IMR-90 (cell line): ENCODE measurements around the gene REPS1. TPM values are rescaled to one million over a fixed set of nuclear protein-coding genes. Genes with fewer than 3 reads are reported as not detected.

Experiments
- ATAC-seq: fragments of 200-7000 bp; cut with Tn5 transposase; 2 replicates; pipeline ENCODE4 v1.9.1; 2020; ENCODE audit warnings: low read depth, mild to moderate bottlenecking, moderate library complexity
- BruUV-seq: library from RNA; stranded (reverse); fragments of 400-500 nt; replicated peaks from 2 replicates; lab custom pipeline; 2021; lab: Mats Ljungman, UMichigan
- CTCF ChIA-PET: fragments of 300-600 bp; formaldehyde crosslinking; extraction: SDS; loops from one replicate; lab custom pipeline; 2021; ENCODE audit warnings: antibody characterized with exemption; lab: Yijun Ruan, JAX
- POLR2A ChIA-PET: fragments of 300-600 bp; sonication (Branson Sonifier 250); formaldehyde crosslinking; loops from one replicate; lab custom pipeline; 2022; ENCODE audit warnings: antibody characterized with exemption; ENCODE audit not compliant: unreplicated experiment; lab: Charles Lee
- DNase-seq: peaks from one replicate; pipeline ENCODE4 v3.0.0; 2013
- H2AFZ ChIP-seq: replicated peaks from 2 replicates; pipeline ENCODE3; 2013; ENCODE audit warnings: low read length, mild to moderate bottlenecking; ENCODE audit not compliant: poor library complexity
- H2AK5ac ChIP-seq: 2 replicates; pipeline ENCODE4 v1.6.1; 2013; ENCODE audit warnings: low read depth, low read length, inconsistent platforms
- H2AK9ac ChIP-seq: replicated peaks from 2 replicates; pipeline ENCODE3; 2013; ENCODE audit warnings: mild to moderate bottlenecking, low read depth, low read length, moderate library complexity; ENCODE audit not compliant: poor library complexity
- H2BK120ac ChIP-seq: 2 replicates; pipeline ENCODE4 v1.6.1; 2013; ENCODE audit warnings: low read depth, low read length, inconsistent platforms
- H2BK15ac ChIP-seq: 3 replicates; pipeline ENCODE4 v1.6.1; 2013; ENCODE audit warnings: low read depth, low read length, inconsistent platforms
- H2BK20ac ChIP-seq: 2 replicates; pipeline ENCODE4 v1.6.1; 2013; ENCODE audit warnings: low read depth, mild to moderate bottlenecking, inconsistent platforms, low read length, moderate library complexity
- H2BK5ac ChIP-seq: 2 replicates; pipeline ENCODE4 v1.6.1; 2013; ENCODE audit warnings: mild to moderate bottlenecking, low read depth, low read length, inconsistent platforms; ENCODE audit not compliant: poor library complexity, severe bottlenecking
- H3K14ac ChIP-seq: replicated peaks from 2 replicates; pipeline ENCODE4 v1.6.1; 2013; ENCODE audit warnings: low read depth, low read length, inconsistent platforms
- H3K18ac ChIP-seq: 2 replicates; pipeline ENCODE4 v1.6.1; 2013; ENCODE audit warnings: low read depth, low read length, control low read depth
- H3K23ac ChIP-seq: 2 replicates; pipeline ENCODE4 v1.6.1; 2013; ENCODE audit warnings: low read depth, low read length, inconsistent platforms
- H3K27ac ChIP-seq: 2 replicates; pipeline ENCODE4 v1.5.1; 2013; ENCODE audit warnings: mild to moderate bottlenecking, control low read depth, low read length; ENCODE audit not compliant: insufficient read depth
- H3K27me3 ChIP-seq: 2 replicates; pipeline ENCODE4 v1.6.1; 2013; ENCODE audit warnings: low read length; ENCODE audit not compliant: control insufficient read depth, insufficient read depth
- H3K36me3 ChIP-seq: 2 replicates; pipeline ENCODE4 v1.6.1; 2013; ENCODE audit warnings: low read length, mixed read lengths; ENCODE audit not compliant: control insufficient read depth, insufficient read depth
- H3K4ac ChIP-seq: 2 replicates; pipeline ENCODE4 v1.6.1; 2013; ENCODE audit warnings: low read depth, low read length, inconsistent platforms
- H3K4me1 ChIP-seq: 2 replicates; pipeline ENCODE4 v1.6.1; 2013; ENCODE audit warnings: low read length, mixed read lengths; ENCODE audit not compliant: control insufficient read depth, insufficient read depth
- H3K4me2 ChIP-seq: 2 replicates; pipeline ENCODE4 v1.6.1; 2013; ENCODE audit warnings: low read depth, mild to moderate bottlenecking, control low read depth, low read length, moderate library complexity
- H3K4me3 ChIP-seq: 2 replicates; pipeline ENCODE4 v1.5.1; 2013; ENCODE audit warnings: low read depth, mild to moderate bottlenecking, control low read depth, low read length, moderate library complexity; ENCODE audit not compliant: insufficient read depth
- H3K56ac ChIP-seq: 2 replicates; pipeline ENCODE4 v1.6.1; 2013; ENCODE audit warnings: low read length, inconsistent platforms; ENCODE audit not compliant: insufficient read depth; ENCODE audit errors: extremely low read depth
- H3K79me1 ChIP-seq, 2 experiments: 2 replicates each; pipeline ENCODE4 v1.6.1; 2013; ENCODE audit warnings: low read length in 2 of 2, inconsistent platforms in 1 of 2, low read depth in 1 of 2
- H3K9ac ChIP-seq: 2 replicates; pipeline ENCODE4 v1.6.1; 2013; ENCODE audit warnings: low read depth, low read length, control low read depth
- H3K9me1 ChIP-seq: 2 replicates; pipeline ENCODE4 v1.6.1; 2013; ENCODE audit warnings: low read length, inconsistent platforms; ENCODE audit not compliant: insufficient read depth
- H3K9me3 ChIP-seq: 2 replicates; pipeline ENCODE4 v1.6.1; 2013; ENCODE audit warnings: low read length; ENCODE audit not compliant: control insufficient read depth, insufficient read depth
- H4K20me1 ChIP-seq: 2 replicates; pipeline ENCODE4 v1.6.1; 2013; ENCODE audit warnings: low read length, inconsistent platforms; ENCODE audit not compliant: insufficient read depth
- H4K5ac ChIP-seq: 2 replicates; pipeline ENCODE4 v1.6.1; 2013; ENCODE audit warnings: mild to moderate bottlenecking, low read depth, low read length, control low read depth
- H4K8ac ChIP-seq, 2 experiments: 2 replicates each; pipeline ENCODE4 v1.6.1; 2013; ENCODE audit warnings: low read depth in 2 of 2, low read length in 2 of 2, control low read depth in 1 of 2, inconsistent platforms in 1 of 2
- H4K91ac ChIP-seq: 2 replicates; pipeline ENCODE4 v1.6.1; 2013; ENCODE audit warnings: low read depth, low read length, inconsistent platforms; ENCODE audit not compliant: insufficient read depth
- BHLHE40 ChIP-seq: fragments of 150-350 bp; IDR thresholded peaks from 2 replicates; pipeline ENCODE4 v1.6.1; 2016; ENCODE audit warnings: mild to moderate bottlenecking, low read depth, low read length
- CEBPB ChIP-seq: IDR thresholded peaks from 2 replicates; pipeline ENCODE4 v1.6.1; 2012; ENCODE audit warnings: low read depth, low read length, improper control_type of control experiment
- CHD1 ChIP-seq: IDR thresholded peaks from 2 replicates; pipeline ENCODE4 v1.6.1; 2012; ENCODE audit warnings: low read depth, low read length, improper control_type of control experiment
- CTCF ChIP-seq: conservative IDR thresholded peaks from 2 replicates; pipeline ENCODE4 v1.5.1; 2012; ENCODE audit warnings: mild to moderate bottlenecking, low read depth, low read length, improper control_type of control experiment
- FOS ChIP-seq: fragments of 150-350 bp; IDR thresholded peaks from 2 replicates; pipeline ENCODE4 v1.6.1; 2016; ENCODE audit warnings: low read depth, low read length
- MAFK ChIP-seq: IDR thresholded peaks from 2 replicates; pipeline ENCODE4 v1.6.1; 2012; ENCODE audit warnings: low read depth, low read length, improper control_type of control experiment
- MAZ ChIP-seq: IDR thresholded peaks from 2 replicates; pipeline ENCODE4 v1.6.1; 2012; ENCODE audit warnings: low read depth, mild to moderate bottlenecking, low read length, improper control_type of control experiment, moderate library complexity, borderline replicate concordance
- MXI1 ChIP-seq: IDR thresholded peaks from 2 replicates; pipeline ENCODE4 v1.6.1; 2012; ENCODE audit warnings: low read depth, mild to moderate bottlenecking, low read length, moderate library complexity, borderline replicate concordance
- NFE2L2 ChIP-seq: fragments of 150-350 bp; IDR thresholded peaks from 2 replicates; pipeline ENCODE4 v1.6.1; 2016; ENCODE audit warnings: low read depth, mild to moderate bottlenecking, low read length
- POLR2A ChIP-seq: IDR thresholded peaks from 2 replicates; pipeline ENCODE4 v1.6.1; 2012; ENCODE audit warnings: mild to moderate bottlenecking, low read depth, low read length
- RAD21 ChIP-seq: IDR thresholded peaks from 2 replicates; pipeline ENCODE4 v1.6.1; 2012; ENCODE audit warnings: low read length, improper control_type of control experiment
- RCOR1 ChIP-seq: IDR thresholded peaks from 2 replicates; pipeline ENCODE4 v1.6.1; 2012; ENCODE audit warnings: mild to moderate bottlenecking, low read length, improper control_type of control experiment; ENCODE audit not compliant: insufficient replicate concordance
- RFX5 ChIP-seq: IDR thresholded peaks from 2 replicates; pipeline ENCODE4 v1.8.0; 2012; ENCODE audit warnings: low read depth, mild to moderate bottlenecking, low read length, moderate library complexity
- SMC3 ChIP-seq: fragments of 150-350 bp; IDR thresholded peaks from 2 replicates; pipeline ENCODE4 v1.6.1; 2016; ENCODE audit warnings: low read depth, mild to moderate bottlenecking, antibody characterized with exemption, low read length, moderate library complexity
- USF2 ChIP-seq: fragments of 150-350 bp; IDR thresholded peaks from 2 replicates; pipeline ENCODE4 v1.6.1; 2017; ENCODE audit warnings: mild to moderate bottlenecking, antibody characterized with exemption, low read length, low read depth
- WGBS, 2 experiments: methylation state at CpG; one replicate each; pipeline versions ENCODE4 v1.1.5 to v1.1.7; 2013; ENCODE audit warnings: missing lambda C conversion rate in 2 of 2; ENCODE audit not compliant: insufficient read length in 1 of 2; ENCODE audit errors: extremely low coverage in 2 of 2; 5-methylcytosine and 5-hydroxymethylcytosine counted together
- dilution Hi-C: fragments of 300-500 bp; cut with HindIII; formaldehyde crosslinking; loops from one replicate; pipeline ENCODE4 v1.14.3; 2018; ENCODE audit warnings: low sequenced_read_pairs; ENCODE audit not compliant: unreplicated experiment
- in situ Hi-C: fragments of 300-500 bp; cut with MboI; formaldehyde crosslinking; loops from 3 replicates; pipeline ENCODE4 v1.14.3; 2019; ENCODE audit warnings: low sequenced_read_pairs, inconsistent platforms, mixed read lengths
- intact Hi-C: fragments of 100-400 bp; cut with micrococcal nuclease; formaldehyde crosslinking; loops from 2 replicates; pipeline ENCODE4 v1.10.0; 2022
- polyA plus RNA-seq, 3 experiments: library from polyadenylated mRNA; depleted of rRNA; stranded (reverse); fragments of >200 nt; gene quantifications; 2 replicates each; pipeline ENCODE4 v1.2.3, GENCODE V29; 2012; ENCODE audit warnings: low replicate concordance in 1 of 3
- total RNA-seq: library from RNA; depleted of rRNA; stranded (reverse); fragments of >200 nt; gene quantifications from 2 replicates; pipeline ENCODE4 v1.2.3, GENCODE V29; 2012
- TF ChIP-seq, protein P1 (sequence below): fragments of 150-350 bp; IDR thresholded peaks from 2 replicates; pipeline ENCODE4 v1.6.1; 2016; ENCODE audit warnings: low read depth, mild to moderate bottlenecking, low read length, moderate library complexity, borderline replicate concordance

REPS1 gene
- total and polyA plus RNA-seq, 2 of the 4 experiments (the other 2 are of a cell fraction): 21.9 to 24.2 TPM

DNA sequence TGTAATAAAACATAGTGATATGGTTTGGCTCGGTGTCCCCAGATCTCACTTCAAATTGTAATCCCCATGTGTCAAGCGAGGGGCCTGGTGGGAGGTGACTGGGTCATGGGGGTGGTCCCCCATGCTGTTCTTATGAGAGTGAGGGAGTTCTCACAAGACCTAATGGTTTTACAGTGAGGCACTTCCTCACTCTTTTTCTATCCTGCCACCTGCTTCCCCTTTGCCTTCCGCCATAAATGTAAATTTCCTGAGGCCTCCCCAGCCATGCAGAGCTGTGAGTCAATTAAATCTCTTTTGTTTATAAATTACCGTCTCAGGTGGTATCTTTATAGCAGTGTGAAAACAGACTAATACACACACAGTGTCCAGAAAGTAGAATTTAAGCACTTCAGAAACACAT is 78.5 kb downstream of the REPS1 start:
- DNase-seq (no peak), ATAC-seq (no peak)
- no peak overlapping the region for H3K9ac ChIP-seq
- no peak overlapping the region for H2BK20ac ChIP-seq
- H3K79me1 ChIP-seq: no peaks in the 10 kb centered on the region
- no peak overlapping the region for H3K18ac ChIP-seq
- no peak overlapping the region for H2BK5ac ChIP-seq
- WGBS, 2 experiments: no CpG with 5 or more reads among the region's 4 CpGs
- H3K4me3 ChIP-seq: no peak overlapping the region
- H3K56ac ChIP-seq: no peak overlapping the region
- in situ Hi-C loops: no loop called here
- H2AK9ac ChIP-seq: no peak overlapping the region
- no peak overlapping the region for H3K23ac ChIP-seq
- H4K91ac ChIP-seq: no peak overlapping the region
- no peak overlapping the region for H2AFZ ChIP-seq
- no peak overlapping the region for H2BK120ac ChIP-seq
- H2BK15ac ChIP-seq: no peak overlapping the region
- H3K9me3 ChIP-seq: no peaks in the 10 kb centered on the region
- peaks cover 27% of the 10 kb centered on the region for H3K36me3 ChIP-seq
- no peak overlapping the region for H4K5ac ChIP-seq
- no peak overlapping the region for H3K27ac ChIP-seq
- H3K14ac ChIP-seq: no peak overlapping the region
- no peak overlapping the region for H3K4me2 ChIP-seq
- H4K8ac ChIP-seq: no peak overlapping the region
- H4K20me1 ChIP-seq: no peaks in the 10 kb centered on the region
- BruUV-seq: no TSS peak
- POLR2A ChIA-PET: no interaction called here
- H3K27me3 ChIP-seq: no peaks in the 10 kb centered on the region
- H3K4me1 ChIP-seq: no peaks in the 10 kb centered on the region
- H3K9me1 ChIP-seq: peaks cover 5% of the 10 kb centered on the region; the same call in 1 of the 2 replicates
- no peak overlapping the region for H3K4ac ChIP-seq
- intact Hi-C loops: no loop called here
- TF ChIP-seq POLR2A (no peak), RAD21 (no peak), NFE2L2 (no peak), USF2 (no peak), CHD1 (no peak), RFX5 (no peak), CTCF (no peak), MAZ (no peak), CEBPB (no peak), MXI1 (no peak), RCOR1 (no peak), SMC3 (no peak), MAFK (no peak), BHLHE40 (no peak), FOS (no peak)
- TF ChIP-seq, protein P1, sequence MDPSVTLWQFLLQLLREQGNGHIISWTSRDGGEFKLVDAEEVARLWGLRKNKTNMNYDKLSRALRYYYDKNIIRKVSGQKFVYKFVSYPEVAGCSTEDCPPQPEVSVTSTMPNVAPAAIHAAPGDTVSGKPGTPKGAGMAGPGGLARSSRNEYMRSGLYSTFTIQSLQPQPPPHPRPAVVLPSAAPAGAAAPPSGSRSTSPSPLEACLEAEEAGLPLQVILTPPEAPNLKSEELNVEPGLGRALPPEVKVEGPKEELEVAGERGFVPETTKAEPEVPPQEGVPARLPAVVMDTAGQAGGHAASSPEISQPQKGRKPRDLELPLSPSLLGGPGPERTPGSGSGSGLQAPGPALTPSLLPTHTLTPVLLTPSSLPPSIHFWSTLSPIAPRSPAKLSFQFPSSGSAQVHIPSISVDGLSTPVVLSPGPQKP: no peak
- CTCF ChIA-PET: interaction anchor here (0.6 kb wide), 1 partner anchor 797 kb away, joined by 3 read pairs; no protein-coding TSS in a partner anchor
- dilution Hi-C loops: no loop called here
- no peak overlapping the region for H2AK5ac ChIP-seq
